Duodenal mucosa (tissue), 2 donors: ENCODE results near the gene PGM3.

Source experiments
- H3K27ac ChIP-seq: one replicate; pipeline ENCODE4 v1.7.0; 2013; ENCODE audit warnings: low read depth, low read length
- H3K27me3 ChIP-seq, 2 donors: one replicate each; pipeline ENCODE4 v1.7.0; 2013; ENCODE audit warnings: low read length in 2 of 2, control low read depth in 1 of 2; ENCODE audit not compliant: insufficient read depth in 2 of 2, control insufficient read depth in 1 of 2
- H3K36me3 ChIP-seq, 2 donors: one replicate each; pipeline ENCODE4 v1.7.0; 2013; ENCODE audit warnings: low read length in 2 of 2, control low read depth in 1 of 2; ENCODE audit not compliant: insufficient read depth in 2 of 2, control insufficient read depth in 1 of 2
- H3K4me1 ChIP-seq, 2 donors: one replicate each; pipeline ENCODE4 v1.7.0; 2013; ENCODE audit warnings: low read length in 2 of 2, control low read depth in 1 of 2; ENCODE audit not compliant: insufficient read depth in 2 of 2, control insufficient read depth in 1 of 2
- H3K4me3 ChIP-seq, 2 donors: one replicate each; pipeline ENCODE4 v1.7.0; 2013; ENCODE audit warnings: low read length in 2 of 2, low read depth in 1 of 2
- H3K9ac ChIP-seq, 2 donors: one replicate each; pipeline ENCODE4 v1.7.0; 2013; ENCODE audit warnings: low read length in 2 of 2, low read depth in 1 of 2
- H3K9me3 ChIP-seq, 2 donors: one replicate each; pipeline ENCODE4 v1.7.0; 2013; ENCODE audit warnings: low read length in 2 of 2, control low read depth in 1 of 2; ENCODE audit not compliant: control insufficient read depth in 1 of 2

PGM3 gene

DNA sequence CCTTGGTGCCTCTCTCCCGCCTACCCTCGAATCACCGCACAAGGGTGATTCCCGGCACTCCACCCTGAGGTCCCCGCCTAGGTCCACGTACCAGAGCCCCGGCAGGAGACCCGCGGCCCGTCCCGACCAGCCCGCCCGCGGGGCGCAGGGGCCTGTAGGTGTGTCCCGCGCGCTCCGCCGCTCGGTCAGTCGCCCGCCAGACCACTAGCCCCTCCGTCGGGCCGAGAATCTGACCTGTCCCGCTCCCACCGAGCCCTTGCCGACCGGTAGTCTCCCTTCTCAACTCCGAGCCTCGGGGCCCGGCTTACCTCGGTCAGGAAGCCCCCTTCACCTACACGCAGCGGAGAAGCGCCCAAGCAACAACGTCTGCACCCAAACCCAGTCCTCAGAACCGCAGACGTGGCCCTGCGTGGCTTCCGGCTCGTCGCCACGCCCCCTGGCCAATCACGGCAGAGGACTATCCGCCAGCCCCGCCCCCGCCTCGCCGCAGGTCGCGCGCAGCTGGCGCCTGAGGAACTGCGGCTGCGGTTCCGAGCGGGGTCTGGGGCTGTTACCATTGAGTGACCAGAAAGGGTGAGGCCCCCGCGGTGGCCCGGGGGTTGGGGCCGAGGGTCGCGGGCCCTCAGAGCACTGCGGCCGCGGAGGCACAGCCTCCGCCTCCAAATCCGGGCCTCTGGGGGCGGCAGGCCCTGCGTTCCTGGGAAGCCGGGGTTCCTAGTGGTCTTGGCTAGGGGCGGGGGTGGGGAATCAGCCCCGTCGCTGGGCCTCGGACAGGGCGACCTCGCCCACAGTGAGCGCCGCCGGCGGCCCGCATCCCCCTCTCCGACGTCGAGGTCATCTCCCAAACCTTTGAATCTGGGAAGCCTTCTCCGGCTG lies at the start of gene PGM3, which contains the start of gene RWDD2A:
TSS of gene PGM3 (minus strand) at position 395 of the 876 bp plus-strand sequence. CDS start 2,253 bp downstream, outside the sequence.
TSS of gene RWDD2A (plus strand) at position 487 of the 876 bp plus-strand sequence. CDS start 1,095 bp downstream, outside the sequence.
- H3K27me3 ChIP-seq = no peaks in the 10 kb centered on the region
- H3K9me3 ChIP-seq = no peaks in the 10 kb centered on the region
- H3K36me3 ChIP-seq = peaks cover 9 to 12% of the 10 kb centered on the region in 2 donors
- peaks cover 19 to 20% of the 10 kb centered on the region in 2 donors for H3K4me1 ChIP-seq
- H3K9ac ChIP-seq = peak within 1 kb of the TSS; percentile 86 to 93
- peak within 1 kb of the TSS; percentile 61 for H3K27ac ChIP-seq
- peak within 1 kb of the TSS; percentile 91 to 95 for H3K4me3 ChIP-seq

DNA sequence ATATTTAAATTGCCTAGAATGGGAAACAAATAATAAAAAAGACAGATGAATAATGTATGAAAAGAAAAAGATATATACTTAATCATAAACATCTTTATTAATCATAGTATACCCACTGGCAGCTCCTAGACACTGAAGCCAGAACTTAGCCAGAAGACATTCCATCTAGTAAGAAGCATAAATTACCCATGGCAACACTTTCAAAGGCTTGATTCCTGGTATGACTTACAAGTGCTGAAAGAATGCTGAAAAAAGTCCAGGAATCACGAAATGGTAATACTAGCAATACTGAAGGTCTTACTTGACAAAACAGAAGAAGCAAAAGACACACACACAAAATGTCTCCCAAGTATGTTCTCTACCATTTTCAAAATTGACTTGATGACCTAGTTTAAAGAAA lies 38.1 kb upstream of the PGM3 start:
- Histone ChIP-seq H3K4me3 (no peak overlapping the region), H3K4me1 (no peaks in the 10 kb centered on the region), H3K36me3 (peaks cover 0 to 3% of the 10 kb centered on the region in 2 donors), H3K9ac (no peak overlapping the region), H3K9me3 (no peaks in the 10 kb centered on the region), H3K27me3 (no peaks in the 10 kb centered on the region), H3K27ac (no peak overlapping the region)

- peaks cover 0 to 9% of the 10 kb centered on the region in 2 donors for H3K36me3 ChIP-seq
- H3K4me1 ChIP-seq = no peaks in the 10 kb centered on the region
- no peak overlapping the region for H3K27ac ChIP-seq
- no peak overlapping the region for H3K9ac ChIP-seq
- H3K4me3 ChIP-seq = no peak overlapping the region
- H3K9me3 ChIP-seq = no peaks in the 10 kb centered on the region
- no peaks in the 10 kb centered on the region for H3K27me3 ChIP-seq
These were observed 33.5 kb upstream of the PGM3 start for GRCh38 chr6:83226517-83226916.

GRCh38 chr6:83221889-83222479 lies 28.9 kb upstream of the PGM3 start:
- Histone ChIP-seq H3K27ac (no peak overlapping the region), H3K36me3 (peaks cover 0 to 21% of the 10 kb centered on the region in 2 donors), H3K4me1 (no peaks in the 10 kb centered on the region), H3K9ac (no peak overlapping the region), H3K27me3 (no peaks in the 10 kb centered on the region), H3K9me3 (no peaks in the 10 kb centered on the region), H3K4me3 (no peak overlapping the region)

DNA sequence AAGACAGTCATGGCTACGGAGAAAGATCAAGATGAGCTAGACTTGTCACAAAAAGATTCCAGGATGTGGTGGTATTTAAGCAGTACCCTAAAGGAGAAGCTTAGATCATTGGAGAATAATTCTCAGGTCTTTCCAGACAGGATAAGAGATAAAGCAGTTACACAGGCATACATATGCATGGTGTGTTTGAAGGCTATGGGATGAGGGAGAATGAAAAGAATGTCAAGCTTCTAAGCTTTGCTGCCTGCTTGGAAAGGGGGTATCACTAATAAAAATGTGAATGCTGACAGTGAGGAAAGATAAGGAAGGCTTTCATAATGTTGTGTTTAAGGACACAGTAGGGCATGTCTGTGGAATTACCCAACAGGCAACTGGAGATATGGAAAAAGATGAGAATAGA lies 28.2 kb upstream of the PGM3 start:
- Histone ChIP-seq H3K4me1 (no peaks in the 10 kb centered on the region), H3K27me3 (no peaks in the 10 kb centered on the region), H3K4me3 (no peak overlapping the region), H3K9ac (no peak overlapping the region), H3K36me3 (peaks cover 0 to 21% of the 10 kb centered on the region in 2 donors), H3K27ac (no peak overlapping the region), H3K9me3 (no peaks in the 10 kb centered on the region)

DNA sequence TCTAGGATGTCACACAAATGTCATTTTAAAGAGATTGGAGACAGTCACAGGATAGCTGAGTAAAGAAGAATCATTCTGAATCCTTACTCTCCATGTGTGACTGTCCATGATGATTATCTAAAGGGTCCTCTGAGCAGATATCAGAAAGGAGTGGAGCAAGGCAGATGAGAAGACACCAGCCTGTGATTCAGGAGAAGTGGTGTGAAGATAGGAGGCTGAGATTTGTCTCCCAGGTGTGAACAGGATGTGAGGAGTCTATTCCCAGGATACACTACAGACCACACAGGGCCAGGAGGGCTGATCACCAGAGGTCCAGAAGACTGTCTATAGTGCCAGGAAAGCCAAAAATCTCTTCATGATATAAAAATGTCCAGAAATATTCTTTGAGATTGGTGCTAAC lies 27.1 kb upstream of the PGM3 start:
- H3K9me3 ChIP-seq = no peaks in the 10 kb centered on the region
- H3K27ac ChIP-seq = no peak overlapping the region
- no peaks in the 10 kb centered on the region for H3K27me3 ChIP-seq
- H3K9ac ChIP-seq = no peak overlapping the region
- peaks cover 0 to 21% of the 10 kb centered on the region in 2 donors for H3K36me3 ChIP-seq
- no peaks in the 10 kb centered on the region for H3K4me1 ChIP-seq
- H3K4me3 ChIP-seq = no peak overlapping the region

GRCh38 chr6:83218646-83219045 lies 25.6 kb upstream of the PGM3 start:
- Histone ChIP-seq H3K4me1 (no peaks in the 10 kb centered on the region), H3K27ac (no peak overlapping the region), H3K36me3 (peaks cover 0 to 21% of the 10 kb centered on the region in 2 donors), H3K9me3 (no peaks in the 10 kb centered on the region), H3K4me3 (no peak overlapping the region), H3K9ac (no peak overlapping the region), H3K27me3 (no peaks in the 10 kb centered on the region)

DNA sequence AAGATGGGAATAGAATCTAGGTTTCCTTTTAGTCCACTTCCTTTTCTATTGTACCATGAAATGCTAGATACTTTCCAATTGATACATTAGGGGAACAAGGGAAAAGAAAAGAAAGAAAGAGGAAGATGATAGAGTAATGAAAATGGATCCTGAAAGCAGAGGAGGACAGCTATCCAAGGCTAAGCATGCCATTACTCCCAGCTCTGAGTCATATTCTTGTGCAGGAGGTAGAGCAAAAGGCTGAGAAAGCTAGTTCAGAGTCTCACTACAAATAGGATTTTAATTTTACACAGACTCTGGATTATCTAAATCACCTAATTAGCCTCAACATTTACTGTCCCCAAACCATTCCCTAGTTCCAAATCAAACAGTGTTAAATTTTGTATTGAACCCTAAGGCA lies 23.7 kb upstream of the PGM3 start:
- Histone ChIP-seq H3K4me3 (no peak overlapping the region), H3K4me1 (no peaks in the 10 kb centered on the region), H3K27ac (no peak overlapping the region), H3K9ac (no peak overlapping the region), H3K9me3 (no peaks in the 10 kb centered on the region), H3K27me3 (no peaks in the 10 kb centered on the region), H3K36me3 (peaks cover 0 to 15% of the 10 kb centered on the region in 2 donors)

- Histone ChIP-seq H3K4me1 (no peaks in the 10 kb centered on the region), H3K36me3 (peaks cover 3 to 11% of the 10 kb centered on the region in 2 donors), H3K27ac (no peak overlapping the region), H3K9ac (no peak overlapping the region), H3K9me3 (no peaks in the 10 kb centered on the region), H3K27me3 (no peaks in the 10 kb centered on the region), H3K4me3 (no peak overlapping the region)
These were observed 22.3 kb upstream of the PGM3 start for GRCh38 chr6:83215131-83216047.
